HEK293 (cell line): Measurements from ENCODE around the gene KCNQ2.
"Not testable (repeated sequence)": the region's sequence is repeated elsewhere in the genome, so short reads cannot be mapped to it uniquely, and the experiment has no call there.

Experiments used
- CTCF ChIA-PET: fragments of 350-600 bp; formaldehyde crosslinking; extraction: SDS; loops from one replicate; lab custom pipeline; 2021; ENCODE audit warnings: antibody characterized with exemption; lab: Yijun Ruan, JAX
- POLR2A ChIA-PET: fragments of 300-600 bp; formaldehyde crosslinking; extraction: SDS; loops from one replicate; lab custom pipeline; 2020; ENCODE audit warnings: antibody characterized with exemption, inconsistent platforms; lab: Yijun Ruan, JAX
- H3K27ac ChIP-seq: fragments of 200-500 bp; sonication (Bioruptor generic); 2 replicates; pipeline ENCODE4 v1.5.1; 2014; ENCODE audit warnings: low read depth, low read length, control low read depth, inconsistent platforms; ENCODE audit errors: extremely low read depth
- H3K36me3 ChIP-seq, 2 experiments: fragments of 200-500 bp in 1 of 2; sonication (Bioruptor generic) in 1 of 2; 1 replicate in 1 of 2; 2 replicates in 1 of 2; pipeline ENCODE4 v1.5.1; 2014 to 2017; ENCODE audit warnings: inconsistent platforms in 2 of 2, low read length in 2 of 2; ENCODE audit not compliant: control insufficient read depth in 2 of 2, insufficient read depth in 1 of 2
- H3K4me1 ChIP-seq: fragments of 200-500 bp; sonication (Bioruptor generic); 2 replicates; pipeline ENCODE4 v1.5.1; 2014; ENCODE audit warnings: mild to moderate bottlenecking, low read length, inconsistent platforms; ENCODE audit not compliant: control insufficient read depth, insufficient read depth
- H3K4me3 ChIP-seq: 2 replicates; pipeline ENCODE4 v1.5.1; 2011; ENCODE audit warnings: low read depth, mild to moderate bottlenecking, control low read depth, low read length, moderate library complexity
- H3K9me3 ChIP-seq: fragments of 200-500 bp; sonication (Bioruptor generic); 2 replicates; pipeline ENCODE4 v1.5.1; 2014; ENCODE audit warnings: low read depth, low read length, inconsistent platforms; ENCODE audit not compliant: control insufficient read depth, insufficient read depth
- EGR2 ChIP-seq: fragments of 450-650 bp; formaldehyde crosslinking; IDR thresholded peaks from 2 replicates; pipeline ENCODE4 v1.5.1; 2016; ENCODE audit warnings: low read depth, missing biosample characterization, missing genetic modification characterization
- GLI2 ChIP-seq: fragments of 450-650 bp; formaldehyde crosslinking; IDR thresholded peaks from 2 replicates; pipeline ENCODE4; 2017; ENCODE audit warnings: missing biosample characterization, missing genetic modification characterization, low read depth, borderline replicate concordance
- GLIS1 ChIP-seq: fragments of 450-650 bp; formaldehyde crosslinking; IDR thresholded peaks from 2 replicates; pipeline ENCODE4 v1.5.1; 2016; ENCODE audit warnings: missing biosample characterization, missing genetic modification characterization
- GLIS2 ChIP-seq: fragments of 450-650 bp; formaldehyde crosslinking; IDR thresholded peaks from 2 replicates; pipeline ENCODE4 v1.5.1; 2016; ENCODE audit warnings: missing biosample characterization, missing genetic modification characterization
- KLF10 ChIP-seq: fragments of 450-650 bp; IDR thresholded peaks from 2 replicates; pipeline ENCODE4 v1.5.1; 2018; ENCODE audit warnings: missing biosample characterization, mild to moderate bottlenecking, missing genetic modification characterization
- KLF9 ChIP-seq: fragments of 450-650 bp; formaldehyde crosslinking; IDR thresholded peaks from 2 replicates; pipeline ENCODE4 v1.5.1; 2016; ENCODE audit warnings: missing biosample characterization, missing genetic modification characterization, low read depth
- SETDB1 ChIP-seq: IDR thresholded peaks from one replicate; pipeline ENCODE4 v1.6.1; 2017; ENCODE audit warnings: mild to moderate bottlenecking, low read length, moderate library complexity, mixed read lengths; ENCODE audit not compliant: insufficient read length
- SP3 ChIP-seq: fragments of 450-650 bp; formaldehyde crosslinking; IDR thresholded peaks from 2 replicates; pipeline ENCODE4 v1.5.1; 2016; ENCODE audit warnings: missing biosample characterization, missing genetic modification characterization
- SP7 ChIP-seq: fragments of 450-650 bp; formaldehyde crosslinking; IDR thresholded peaks from 2 replicates; pipeline ENCODE4 v1.5.1; 2016; ENCODE audit warnings: missing biosample characterization, missing genetic modification characterization
- ZBTB20 ChIP-seq: fragments of 450-650 bp; formaldehyde crosslinking; IDR thresholded peaks from 2 replicates; pipeline ENCODE4 v1.5.1; 2016; ENCODE audit warnings: missing biosample characterization, missing genetic modification characterization
- ZBTB21 ChIP-seq: fragments of 450-650 bp; formaldehyde crosslinking; IDR thresholded peaks from 2 replicates; pipeline ENCODE4 v1.5.1; 2017; ENCODE audit warnings: missing biosample characterization, missing genetic modification characterization
- ZFHX2 ChIP-seq: fragments of 450-650 bp; formaldehyde crosslinking; conservative IDR thresholded peaks from 2 replicates; pipeline ENCODE4 v1.5.1; 2016; ENCODE audit warnings: missing biosample characterization, missing genetic modification characterization
- ZIC2 ChIP-seq: fragments of 450-650 bp; formaldehyde crosslinking; IDR thresholded peaks from 2 replicates; pipeline ENCODE4 v1.5.1; 2016; ENCODE audit warnings: missing biosample characterization, missing genetic modification characterization
- ZNF324 ChIP-seq: fragments of 450-650 bp; formaldehyde crosslinking; IDR thresholded peaks from 2 replicates; pipeline ENCODE4 v1.5.1; 2016; ENCODE audit warnings: missing biosample characterization, missing genetic modification characterization
- ZNF341 ChIP-seq: fragments of 450-650 bp; formaldehyde crosslinking; IDR thresholded peaks from 2 replicates; pipeline ENCODE4; 2016; ENCODE audit warnings: low read depth, missing biosample characterization, missing genetic modification characterization
- ZNF366 ChIP-seq: fragments of 450-650 bp; formaldehyde crosslinking; conservative IDR thresholded peaks from 2 replicates; pipeline ENCODE4 v1.5.1; 2016; ENCODE audit warnings: missing biosample characterization, missing genetic modification characterization
- ZNF394 ChIP-seq: fragments of 450-650 bp; formaldehyde crosslinking; IDR thresholded peaks from 2 replicates; pipeline ENCODE4 v1.5.1; 2016; ENCODE audit warnings: missing biosample characterization, missing genetic modification characterization, mild to moderate bottlenecking, moderate library complexity, borderline replicate concordance
- ZNF510 ChIP-seq: fragments of 450-650 bp; formaldehyde crosslinking; IDR thresholded peaks from 2 replicates; pipeline ENCODE4 v1.5.1; 2018; ENCODE audit warnings: mild to moderate bottlenecking, missing genetic modification characterization, missing biosample characterization; ENCODE audit not compliant: insufficient replicate concordance
- ZNF561 ChIP-seq: fragments of 450-650 bp; IDR thresholded peaks from 2 replicates; pipeline ENCODE4 v1.5.1; 2018; ENCODE audit warnings: missing biosample characterization, missing genetic modification characterization, borderline replicate concordance
- ZNF707 ChIP-seq: fragments of 450-650 bp; formaldehyde crosslinking; IDR thresholded peaks from 2 replicates; pipeline ENCODE4 v1.5.1; 2016; ENCODE audit warnings: missing biosample characterization, missing genetic modification characterization
- ZNF785 ChIP-seq: fragments of 450-650 bp; formaldehyde crosslinking; IDR thresholded peaks from 2 replicates; pipeline ENCODE4 v1.5.1; 2016; ENCODE audit warnings: missing biosample characterization, missing genetic modification characterization
- TF ChIP-seq, protein P1 (sequence below): fragments of 450-650 bp; formaldehyde crosslinking; IDR thresholded peaks from 2 replicates; pipeline ENCODE4 v1.5.1; 2017; ENCODE audit warnings: missing biosample characterization, mild to moderate bottlenecking, missing genetic modification characterization, moderate library complexity
- TF ChIP-seq, protein P2 (sequence below): fragments of 450-650 bp; formaldehyde crosslinking; IDR thresholded peaks from 2 replicates; pipeline ENCODE4 v1.5.1; 2016; ENCODE audit warnings: missing biosample characterization, missing genetic modification characterization
- TF ChIP-seq, protein P3 (sequence below): fragments of 450-650 bp; formaldehyde crosslinking; IDR thresholded peaks from 2 replicates; pipeline ENCODE4 v1.5.1; 2016; ENCODE audit warnings: missing biosample characterization, missing genetic modification characterization
- TF ChIP-seq, protein P4 (sequence below): fragments of 450-650 bp; formaldehyde crosslinking; IDR thresholded peaks from 2 replicates; pipeline ENCODE4 v1.5.1; 2016; ENCODE audit warnings: missing biosample characterization, missing genetic modification characterization

The KCNQ2 gene

DNA sequence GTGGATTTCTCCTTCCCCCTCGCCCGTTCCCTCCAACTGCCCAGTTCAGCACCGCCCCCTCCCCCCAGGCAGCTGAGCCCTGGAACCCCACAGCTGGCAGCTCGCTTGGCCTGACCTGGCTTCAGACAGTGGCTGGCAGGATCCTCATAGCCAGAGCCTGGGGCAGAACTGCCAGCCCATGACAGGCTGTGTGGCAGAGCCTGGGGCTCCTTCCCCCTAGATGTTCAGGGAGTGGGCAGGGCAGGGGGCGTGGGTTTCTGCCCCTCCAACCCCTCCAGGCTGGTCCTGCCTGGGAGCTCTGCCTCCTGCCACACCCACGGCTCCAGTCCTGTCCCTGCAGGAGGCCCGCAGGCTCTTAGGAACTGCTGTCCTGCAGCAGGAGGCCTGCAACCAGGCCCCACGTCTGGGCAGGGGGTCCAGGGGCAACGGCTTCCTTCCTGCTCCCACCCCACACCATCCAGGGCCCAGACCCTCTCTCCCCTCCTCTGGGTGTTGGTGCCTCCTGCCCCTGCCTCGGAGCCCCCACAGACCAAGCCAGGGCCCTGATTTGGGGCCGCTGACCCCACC, 9.6 kb upstream of the KCNQ2 start (continued):
- TF ChIP-seq, protein P1, sequence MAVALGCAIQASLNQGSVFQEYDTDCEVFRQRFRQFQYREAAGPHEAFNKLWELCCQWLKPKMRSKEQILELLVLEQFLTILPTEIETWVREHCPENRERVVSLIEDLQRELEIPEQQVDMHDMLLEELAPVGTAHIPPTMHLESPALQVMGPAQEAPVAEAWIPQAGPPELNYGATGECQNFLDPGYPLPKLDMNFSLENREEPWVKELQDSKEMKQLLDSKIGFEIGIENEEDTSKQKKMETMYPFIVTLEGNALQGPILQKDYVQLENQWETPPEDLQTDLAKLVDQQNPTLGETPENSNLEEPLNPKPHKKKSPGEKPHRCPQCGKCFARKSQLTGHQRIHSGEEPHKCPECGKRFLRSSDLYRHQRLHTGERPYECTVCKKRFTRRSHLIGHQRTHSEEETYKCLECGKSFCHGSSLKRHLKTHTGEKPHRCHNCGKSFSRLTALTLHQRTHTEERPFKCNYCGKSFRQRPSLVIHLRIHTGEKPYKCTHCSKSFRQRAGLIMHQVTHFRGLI = no peak
- TF ChIP-seq SETDB1 (no peak), SP7 (tag by site-specific recombination) (no peak), GLIS2 (tag by site-specific recombination) (peak; percentile 71), ZNF324 (tag by site-specific recombination) (no peak), EGR2 (peak; percentile 82), ZNF394 (tag by site-specific recombination) (no peak), ZBTB21 (no peak), ZNF341 (tag by site-specific recombination) (peak; percentile 40; the same call in 1 of the 2 replicates), ZNF707 (tag by site-specific recombination) (no peak), KLF10 (0 out of 2 replicates have a peak, but pooled peaks have one; percentile 56), ZBTB20 (tag by site-specific recombination) (0 out of 2 replicates have a peak, but pooled peaks have one; percentile 19), ZFHX2 (tag by site-specific recombination) (peak; percentile 91), ZIC2 (tag by site-specific recombination) (peak; percentile 90), GLI2 (no peak), SP3 (tag by site-specific recombination) (peak; percentile 56), ZNF785 (tag by site-specific recombination) (no peak), GLIS1 (peak; percentile 74), KLF9 (tag by site-specific recombination) (peak; percentile 55; the same call in 1 of the 2 replicates)
- TF ChIP-seq, protein P2, sequence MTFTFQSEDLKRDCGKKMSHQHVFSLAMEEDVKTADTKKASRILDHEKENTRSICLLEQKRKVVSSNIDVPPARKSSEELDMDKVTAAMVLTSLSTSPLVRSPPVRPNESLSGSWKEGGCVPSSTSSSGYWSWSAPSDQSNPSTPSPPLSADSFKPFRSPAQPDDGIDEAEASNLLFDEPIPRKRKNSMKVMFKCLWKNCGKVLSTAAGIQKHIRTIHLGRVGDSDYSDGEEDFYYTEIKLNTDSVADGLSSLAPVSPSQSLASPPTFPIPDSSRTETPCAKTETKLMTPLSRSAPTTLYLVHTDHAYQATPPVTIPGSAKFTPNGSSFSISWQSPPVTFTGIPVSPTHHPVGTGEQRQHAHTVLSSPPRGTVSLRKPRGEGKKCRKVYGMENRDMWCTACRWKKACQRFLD (tag by site-specific recombination) = no peak
- TF ChIP-seq, all 188 proteins: peak for 13

DNA sequence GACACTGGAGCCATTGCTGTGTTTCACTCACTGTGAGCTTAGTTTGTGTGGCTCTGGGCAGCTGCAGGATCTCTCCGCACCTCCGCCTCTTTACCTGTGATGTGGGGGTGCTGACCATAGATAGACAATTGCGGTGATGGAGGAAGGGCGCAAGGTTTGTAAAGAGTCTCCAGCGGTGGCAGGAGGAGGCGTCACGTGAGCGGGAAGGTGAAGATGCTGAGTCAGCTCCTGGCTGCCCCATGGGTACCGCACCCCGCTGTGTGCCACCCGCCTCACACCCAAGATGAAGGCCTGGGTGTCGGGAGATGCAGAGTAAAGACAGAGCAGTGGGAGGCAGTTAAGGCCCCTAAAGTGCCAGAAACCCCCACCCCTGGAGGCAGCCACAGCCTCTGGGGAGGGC, 9.0 kb upstream of the KCNQ2 start:
- ChIA-PET POLR2A (no interaction called here), CTCF (interaction anchor here (0.7 to 1.6 kb wide), 2 partner anchors 172 to 557 kb away, joined by 3 read pairs; no protein-coding TSS in a partner anchor)
- Histone ChIP-seq H3K27ac (no peak overlapping the region), H3K36me3 (no peaks in the 10 kb centered on the region), H3K9me3 (no peaks in the 10 kb centered on the region), H3K4me1 (peaks cover 6% of the 10 kb centered on the region), H3K4me3 (no peak overlapping the region)
- TF ChIP-seq ZIC2 (tag by site-specific recombination) (0 out of 2 replicates have a peak, but pooled peaks have one; percentile 25), ZNF561 (tag by site-specific recombination) (no peak), ZNF366 (tag by site-specific recombination) (no peak), ZNF510 (no peak)
- TF ChIP-seq, protein P3, sequence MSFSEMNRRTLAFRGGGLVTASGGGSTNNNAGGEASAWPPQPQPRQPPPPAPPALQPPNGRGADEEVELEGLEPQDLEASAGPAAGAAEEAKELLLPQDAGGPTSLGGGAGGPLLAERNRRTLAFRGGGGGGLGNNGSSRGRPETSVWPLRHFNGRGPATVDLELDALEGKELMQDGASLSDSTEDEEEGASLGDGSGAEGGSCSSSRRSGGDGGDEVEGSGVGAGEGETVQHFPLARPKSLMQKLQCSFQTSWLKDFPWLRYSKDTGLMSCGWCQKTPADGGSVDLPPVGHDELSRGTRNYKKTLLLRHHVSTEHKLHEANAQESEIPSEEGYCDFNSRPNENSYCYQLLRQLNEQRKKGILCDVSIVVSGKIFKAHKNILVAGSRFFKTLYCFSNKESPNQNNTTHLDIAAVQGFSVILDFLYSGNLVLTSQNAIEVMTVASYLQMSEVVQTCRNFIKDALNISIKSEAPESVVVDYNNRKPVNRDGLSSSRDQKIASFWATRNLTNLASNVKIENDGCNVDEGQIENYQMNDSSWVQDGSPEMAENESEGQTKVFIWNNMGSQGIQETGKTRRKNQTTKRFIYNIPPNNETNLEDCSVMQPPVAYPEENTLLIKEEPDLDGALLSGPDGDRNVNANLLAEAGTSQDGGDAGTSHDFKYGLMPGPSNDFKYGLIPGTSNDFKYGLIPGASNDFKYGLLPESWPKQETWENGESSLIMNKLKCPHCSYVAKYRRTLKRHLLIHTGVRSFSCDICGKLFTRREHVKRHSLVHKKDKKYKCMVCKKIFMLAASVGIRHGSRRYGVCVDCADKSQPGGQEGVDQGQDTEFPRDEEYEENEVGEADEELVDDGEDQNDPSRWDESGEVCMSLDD = peak; percentile 39; the same call in 1 of the 2 replicates
- TF ChIP-seq, protein P4, sequence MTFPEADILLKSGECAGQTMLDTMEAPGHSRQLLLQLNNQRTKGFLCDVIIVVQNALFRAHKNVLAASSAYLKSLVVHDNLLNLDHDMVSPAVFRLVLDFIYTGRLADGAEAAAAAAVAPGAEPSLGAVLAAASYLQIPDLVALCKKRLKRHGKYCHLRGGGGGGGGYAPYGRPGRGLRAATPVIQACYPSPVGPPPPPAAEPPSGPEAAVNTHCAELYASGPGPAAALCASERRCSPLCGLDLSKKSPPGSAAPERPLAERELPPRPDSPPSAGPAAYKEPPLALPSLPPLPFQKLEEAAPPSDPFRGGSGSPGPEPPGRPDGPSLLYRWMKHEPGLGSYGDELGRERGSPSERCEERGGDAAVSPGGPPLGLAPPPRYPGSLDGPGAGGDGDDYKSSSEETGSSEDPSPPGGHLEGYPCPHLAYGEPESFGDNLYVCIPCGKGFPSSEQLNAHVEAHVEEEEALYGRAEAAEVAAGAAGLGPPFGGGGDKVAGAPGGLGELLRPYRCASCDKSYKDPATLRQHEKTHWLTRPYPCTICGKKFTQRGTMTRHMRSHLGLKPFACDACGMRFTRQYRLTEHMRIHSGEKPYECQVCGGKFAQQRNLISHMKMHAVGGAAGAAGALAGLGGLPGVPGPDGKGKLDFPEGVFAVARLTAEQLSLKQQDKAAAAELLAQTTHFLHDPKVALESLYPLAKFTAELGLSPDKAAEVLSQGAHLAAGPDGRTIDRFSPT (tag by site-specific recombination) = peak; percentile 67

DNA sequence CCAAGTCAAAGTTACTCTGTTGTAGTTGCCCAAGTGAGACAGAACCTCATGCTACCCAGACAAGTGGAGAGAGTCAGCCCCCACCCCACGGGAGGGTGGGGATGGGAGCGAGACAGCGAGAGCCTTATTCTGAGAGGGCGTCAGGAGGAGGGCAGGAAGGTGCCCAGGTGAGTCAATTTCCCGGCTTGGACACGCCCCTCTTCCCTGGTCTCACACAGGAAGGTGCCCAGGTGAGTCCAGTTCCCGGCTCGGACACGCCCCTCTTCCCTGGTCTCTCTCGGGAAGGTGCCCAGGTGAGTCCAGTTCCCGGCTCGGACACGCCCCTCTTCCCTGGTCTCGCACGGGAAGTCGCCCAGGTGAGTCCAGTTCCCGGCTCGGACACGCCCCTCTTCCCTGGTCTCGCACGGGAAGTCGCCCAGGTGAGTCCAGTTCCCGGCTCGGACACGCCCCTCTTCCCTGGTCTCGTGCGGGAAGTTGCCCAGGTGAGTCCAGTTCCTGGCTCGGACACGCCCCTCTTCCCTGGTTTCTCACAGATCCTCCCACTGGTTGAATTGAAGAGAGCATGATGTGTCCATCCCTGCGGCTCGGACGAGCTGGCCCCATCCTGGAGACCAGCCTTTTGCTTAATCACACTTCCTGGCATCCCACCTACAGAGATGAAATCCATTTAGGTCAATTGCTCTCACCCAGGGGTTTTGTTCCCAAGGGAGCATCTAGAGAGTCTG, 7.4 kb upstream of the KCNQ2 start:
- H3K4me1 ChIP-seq, H3K4me3 ChIP-seq, H3K9me3 ChIP-seq, H3K36me3 ChIP-seq, POLR2A ChIA-PET, H3K27ac ChIP-seq: not testable (repeated sequence)
- CTCF ChIA-PET = interaction anchor here (1.2 kb wide), 1 partner anchor 38 kb away, joined by 4 read pairs; no protein-coding TSS in a partner anchor
